C4-2B (cell line): ENCODE measurements around the gene TLR1.
"Not testable (repeated sequence)": the region's sequence is repeated elsewhere in the genome, so short reads cannot be mapped to it uniquely, and the experiment has no call there.

Source experiments
- H3K27ac ChIP-seq: fragments of 450-650 bp; 2 replicates; pipeline ENCODE4 v1.5.1; 2017
- CTCF ChIP-seq: fragments of 450-650 bp; conservative IDR thresholded peaks from 2 replicates; pipeline ENCODE4 v1.5.1; 2017; ENCODE audit warnings: mild to moderate bottlenecking
- ZFX ChIP-seq: fragments of 450-650 bp; IDR thresholded peaks from 2 replicates; pipeline ENCODE4 v1.6.1; 2017

The TLR1 gene

GRCh38 chr4:38780833-38781484, 23.6 kb downstream of the TLR1 start:
- no peak overlapping the region for H3K27ac ChIP-seq
- no peak for TF ChIP-seq ZFX

GRCh38 chr4:38779790-38780189, 24.8 kb downstream of the TLR1 start:
- no peak overlapping the region for H3K27ac ChIP-seq
- TF ChIP-seq ZFX (no peak), CTCF (no peak)

GRCh38 chr4:38777925-38778324, 26.7 kb downstream of the TLR1 start:
- H3K27ac ChIP-seq: not testable (repeated sequence)

- TF ChIP-seq CTCF (no peak), ZFX (no peak)
- H3K27ac ChIP-seq: no peak overlapping the region
These were observed 29.3 kb downstream of the TLR1 start for GRCh38 chr4:38775326-38775725.

GRCh38 chr4:38774181-38774955, 30.2 kb downstream of the TLR1 start:
- no peak overlapping the region for H3K27ac ChIP-seq
- TF ChIP-seq CTCF (no peak), ZFX (no peak)

- H3K27ac ChIP-seq: not testable (repeated sequence)
These were observed 34.3 kb downstream of the TLR1 start for GRCh38 chr4:38770281-38770680.

GRCh38 chr4:38769857-38770256, 34.7 kb downstream of the TLR1 start:
- no peak for TF ChIP-seq ZFX
- TF ChIP-seq CTCF: no peak
- no peak overlapping the region for H3K27ac ChIP-seq

GRCh38 chr4:38769441-38769840, 35.1 kb downstream of the TLR1 start:
- TF ChIP-seq CTCF: no peak
- no peak for TF ChIP-seq ZFX
- no peak overlapping the region for H3K27ac ChIP-seq

GRCh38 chr4:38768968-38769394, 35.6 kb downstream of the TLR1 start:
- TF ChIP-seq CTCF (no peak), ZFX (no peak)
- H3K27ac ChIP-seq: no peak overlapping the region

GRCh38 chr4:38766940-38767339, 37.7 kb downstream of the TLR1 start:
- H3K27ac ChIP-seq: not testable (repeated sequence)
